ENCODE measurements around the gene ARID3B.

DNA sequence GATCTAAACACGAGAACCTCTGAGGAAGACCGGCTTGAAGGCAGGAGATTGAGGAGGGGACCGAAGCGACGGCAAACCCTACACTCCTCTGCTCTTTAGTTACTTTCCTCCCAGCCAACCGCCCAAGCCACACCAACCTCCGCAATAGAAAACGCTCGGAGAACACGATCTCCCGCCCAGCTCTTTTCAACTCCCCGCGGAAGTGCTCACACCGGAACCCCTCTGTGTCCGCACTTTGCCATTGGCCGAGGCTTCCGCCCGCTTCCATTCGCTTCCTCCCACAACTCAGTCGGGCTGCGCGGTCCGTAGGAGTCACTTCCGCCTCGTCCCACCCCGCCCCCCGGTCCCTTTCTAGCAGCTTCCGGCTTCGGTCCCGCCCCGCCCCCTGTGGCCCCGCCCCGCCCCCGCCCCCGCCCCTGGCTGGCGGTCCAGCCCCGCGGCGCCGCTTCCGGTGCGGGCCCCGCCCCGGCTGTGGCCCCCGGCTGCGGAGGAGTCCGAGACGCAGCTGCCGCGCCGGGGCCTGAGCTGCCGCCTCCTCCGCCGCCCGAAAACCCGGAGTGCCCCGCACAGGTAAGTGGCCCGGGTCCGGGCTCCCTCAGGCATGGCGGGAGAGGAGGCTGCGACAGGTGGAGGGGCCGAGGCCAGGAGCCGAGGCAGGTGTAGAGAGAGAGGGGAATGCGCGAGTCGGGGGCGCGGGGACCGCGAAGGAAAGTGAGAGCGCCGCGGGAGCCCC is at the start of gene ARID3B:
- TF ChIP-seq, protein P1, sequence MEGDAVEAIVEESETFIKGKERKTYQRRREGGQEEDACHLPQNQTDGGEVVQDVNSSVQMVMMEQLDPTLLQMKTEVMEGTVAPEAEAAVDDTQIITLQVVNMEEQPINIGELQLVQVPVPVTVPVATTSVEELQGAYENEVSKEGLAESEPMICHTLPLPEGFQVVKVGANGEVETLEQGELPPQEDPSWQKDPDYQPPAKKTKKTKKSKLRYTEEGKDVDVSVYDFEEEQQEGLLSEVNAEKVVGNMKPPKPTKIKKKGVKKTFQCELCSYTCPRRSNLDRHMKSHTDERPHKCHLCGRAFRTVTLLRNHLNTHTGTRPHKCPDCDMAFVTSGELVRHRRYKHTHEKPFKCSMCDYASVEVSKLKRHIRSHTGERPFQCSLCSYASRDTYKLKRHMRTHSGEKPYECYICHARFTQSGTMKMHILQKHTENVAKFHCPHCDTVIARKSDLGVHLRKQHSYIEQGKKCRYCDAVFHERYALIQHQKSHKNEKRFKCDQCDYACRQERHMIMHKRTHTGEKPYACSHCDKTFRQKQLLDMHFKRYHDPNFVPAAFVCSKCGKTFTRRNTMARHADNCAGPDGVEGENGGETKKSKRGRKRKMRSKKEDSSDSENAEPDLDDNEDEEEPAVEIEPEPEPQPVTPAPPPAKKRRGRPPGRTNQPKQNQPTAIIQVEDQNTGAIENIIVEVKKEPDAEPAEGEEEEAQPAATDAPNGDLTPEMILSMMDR (IDR thresholded peaks at IDR 0.05), result no peak
- peak; percentile 21 to 73 for TF ChIP-seq EP300 (IDR thresholded peaks at IDR 0.05)

Data from tibial nerve (tissue), 4 donors.